Mammary epithelial cell (primary cell): ENCODE results near the gene TPCN1.

Experiments used
- CTCF ChIP-seq, 2 donors: IDR thresholded peaks in 1 of 2; conservative IDR thresholded peaks in 1 of 2; 2 replicates each; pipeline ENCODE4 v1.5.1; 2011 to 2012; ENCODE audit warnings: inconsistent platforms in 2 of 2, low read length in 2 of 2, mild to moderate bottlenecking in 2 of 2, control low read depth in 1 of 2, low read depth in 1 of 2; ENCODE audit not compliant: insufficient read depth in 1 of 2; ENCODE audit errors: extremely low read depth in 1 of 2
- EZH2 ChIP-seq: IDR thresholded peaks from 2 replicates; pipeline ENCODE4 v1.6.1; 2012; ENCODE audit warnings: low read length, inconsistent platforms, borderline replicate concordance

DNA sequence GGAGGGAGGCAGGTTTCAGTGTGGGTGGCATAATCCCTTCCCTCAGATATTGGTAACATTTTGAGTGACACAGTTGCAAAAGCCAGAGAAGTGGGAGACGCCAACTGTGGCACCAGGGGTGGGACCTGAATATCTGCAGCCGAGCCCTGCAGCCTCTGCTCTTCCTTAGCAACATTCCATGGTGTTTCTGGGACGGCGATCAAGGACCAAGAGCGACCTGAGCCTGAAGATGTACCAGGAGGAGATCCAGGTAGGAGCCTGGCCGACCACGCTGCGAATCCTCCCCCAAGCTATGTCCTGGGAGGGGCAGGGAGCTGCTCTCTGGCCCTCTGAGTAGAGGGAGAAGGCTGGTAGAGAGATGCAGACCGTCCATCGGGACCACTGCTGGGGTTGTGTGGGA, 71.8 kb downstream of the TPCN1 start:
- no peak for TF ChIP-seq CTCF (conservative IDR thresholded peaks at IDR 0.05 in 1 of 2, IDR thresholded peaks at IDR 0.05 in 1 of 2; ENCODE audit: extremely low read depth in 1 of 2, insufficient read depth in 1 of 2, low read depth in 1 of 2, low read length in 2 of 2)
- TF ChIP-seq EZH2 = no peak
